Breast epithelium (tissue), 4 donors: ENCODE measurements around the gene TMEM201. TPM values are rescaled to one million over a fixed set of nuclear protein-coding genes. Genes with fewer than 3 reads are reported as not detected.
A peak's percentile ranks its signal among the peaks of the same experiment; 100 is the strongest.

Experiments used
- DNase-seq, 2 donors: peaks; one replicate each; pipeline ENCODE4 v3.0.0-alpha.2; 2019; ENCODE audit warnings: low spot score in 2 of 2
- H3K27ac ChIP-seq, 2 donors: fragments of 200-600 bp; sonication (generic) in 1 of 2; one replicate each; pipeline ENCODE4 v1.5.1; 2016 to 2019; ENCODE audit warnings: mild to moderate bottlenecking in 1 of 2
- H3K27me3 ChIP-seq, 2 donors: fragments of 200-600 bp; sonication (generic) in 1 of 2; one replicate each; pipeline versions ENCODE4 v1.5.1 to v1.6.0; 2017 to 2019; ENCODE audit warnings: control low read depth in 1 of 2, mild to moderate bottlenecking in 1 of 2
- H3K36me3 ChIP-seq: fragments of 200-600 bp; one replicate; pipeline ENCODE4 v1.5.1; 2019
- H3K4me1 ChIP-seq, 2 donors: fragments of 200-600 bp; sonication (generic); one replicate each; pipeline ENCODE4 v1.5.1; 2016 to 2019; ENCODE audit warnings: control low read depth in 1 of 2
- H3K4me3 ChIP-seq, 3 donors: fragments of 200-600 bp; sonication (generic); 1 replicate in 2 of 3; 2 replicates in 1 of 3; pipeline ENCODE4 v1.5.1; 2016 to 2019; ENCODE audit warnings: mild to moderate bottlenecking in 3 of 3, moderate library complexity in 2 of 3
- H3K9me3 ChIP-seq, 2 donors: fragments of 200-600 bp; sonication (generic) in 1 of 2; one replicate each; pipeline ENCODE4 v1.5.1; 2016 to 2019; ENCODE audit warnings: control low read depth in 1 of 2
- POLR2A ChIP-seq: fragments of 450-650 bp; IDR thresholded peaks from one replicate; pipeline ENCODE4 v1.6.1; 2016; ENCODE audit warnings: antibody characterized with exemption, mild to moderate bottlenecking, moderate library complexity
- POLR2AphosphoS5 ChIP-seq, 3 donors: sonication (generic); formaldehyde crosslinking; IDR thresholded peaks; one replicate each; pipeline ENCODE4 v1.6.1; 2017; ENCODE audit warnings: antibody characterized with exemption in 3 of 3
- intact Hi-C: fragments of 100-400 bp; cut with DNase I; formaldehyde crosslinking; loops from one replicate; pipeline ENCODE4 v1.15.1; 2023; ENCODE audit warnings: low total_unique reads
- total RNA-seq, 3 donors: library from RNA; depleted of rRNA; stranded (reverse); fragments of >200 nt; gene quantifications; one replicate each; pipeline ENCODE4 v1.1.0, GENCODE V29; 2016
- TF ChIP-seq, protein P1 (sequence below), 3 donors: fragments of 450-650 bp; IDR thresholded peaks; one replicate each; pipeline ENCODE4 v1.5.1; 2016 to 2017; ENCODE audit warnings: antibody characterized with exemption in 3 of 3, mild to moderate bottlenecking in 3 of 3, moderate library complexity in 3 of 3

Gene TMEM201
- total RNA-seq, 3 donors from 2014 or later, result 5.0 to 6.2 (median 5.0) TPM

DNA sequence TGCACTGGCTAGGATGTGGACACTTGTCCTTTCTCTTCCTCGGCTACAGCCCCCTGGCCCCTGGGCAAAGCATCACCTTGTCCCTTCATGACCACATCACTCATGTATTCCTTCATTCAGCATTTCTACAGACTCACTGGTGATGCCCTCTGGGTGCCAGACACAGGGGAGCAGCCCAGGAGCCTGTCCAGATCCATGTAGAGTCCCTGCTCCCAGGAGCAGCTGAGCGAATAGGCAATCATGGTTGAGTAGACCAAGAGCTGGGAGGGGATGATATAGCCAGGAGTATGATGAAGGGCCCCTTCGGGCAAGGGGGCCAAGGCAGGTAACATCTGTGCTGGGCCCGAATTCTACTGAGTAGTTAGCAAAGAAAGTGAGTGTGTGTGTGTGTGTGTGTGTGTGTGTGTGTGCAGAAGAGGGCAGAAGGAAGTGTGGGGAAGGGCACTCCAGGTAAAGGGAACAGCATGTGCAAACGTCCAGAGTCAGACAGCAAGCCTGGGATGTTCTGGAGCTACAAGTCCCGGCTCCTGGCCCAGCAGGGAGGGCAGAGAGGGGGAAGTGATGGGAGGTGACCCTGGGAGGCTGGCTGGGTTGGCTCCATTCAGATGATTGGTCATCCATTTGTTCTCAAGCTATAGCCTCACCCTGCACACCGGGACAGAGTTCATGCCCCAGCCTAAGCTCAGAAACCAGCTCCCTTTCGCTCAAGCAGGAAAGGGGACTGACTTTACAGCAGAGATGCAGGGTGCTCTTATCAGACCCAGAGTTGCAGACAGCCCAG is 41.8 kb downstream of the TMEM201 start:
- no peak overlapping the region for H3K27ac ChIP-seq
- TF ChIP-seq, protein P1, sequence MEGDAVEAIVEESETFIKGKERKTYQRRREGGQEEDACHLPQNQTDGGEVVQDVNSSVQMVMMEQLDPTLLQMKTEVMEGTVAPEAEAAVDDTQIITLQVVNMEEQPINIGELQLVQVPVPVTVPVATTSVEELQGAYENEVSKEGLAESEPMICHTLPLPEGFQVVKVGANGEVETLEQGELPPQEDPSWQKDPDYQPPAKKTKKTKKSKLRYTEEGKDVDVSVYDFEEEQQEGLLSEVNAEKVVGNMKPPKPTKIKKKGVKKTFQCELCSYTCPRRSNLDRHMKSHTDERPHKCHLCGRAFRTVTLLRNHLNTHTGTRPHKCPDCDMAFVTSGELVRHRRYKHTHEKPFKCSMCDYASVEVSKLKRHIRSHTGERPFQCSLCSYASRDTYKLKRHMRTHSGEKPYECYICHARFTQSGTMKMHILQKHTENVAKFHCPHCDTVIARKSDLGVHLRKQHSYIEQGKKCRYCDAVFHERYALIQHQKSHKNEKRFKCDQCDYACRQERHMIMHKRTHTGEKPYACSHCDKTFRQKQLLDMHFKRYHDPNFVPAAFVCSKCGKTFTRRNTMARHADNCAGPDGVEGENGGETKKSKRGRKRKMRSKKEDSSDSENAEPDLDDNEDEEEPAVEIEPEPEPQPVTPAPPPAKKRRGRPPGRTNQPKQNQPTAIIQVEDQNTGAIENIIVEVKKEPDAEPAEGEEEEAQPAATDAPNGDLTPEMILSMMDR (IDR thresholded peaks at IDR 0.05), result no peak
- TF ChIP-seq POLR2AphosphoS5 (IDR thresholded peaks at IDR 0.05), result no peak
- no peak for TF ChIP-seq POLR2A
- intact Hi-C loops, result no loop called here
- no peaks in the 10 kb centered on the region for H3K4me1 ChIP-seq
- H3K4me3 ChIP-seq, result peak overlapping the region in 2 of 3 donors; percentile 4 to 15
- DNase-seq, result no peak
- no peaks in the 10 kb centered on the region for H3K36me3 ChIP-seq
- H3K27me3 ChIP-seq, result peaks cover 0 to 9% of the 10 kb centered on the region in 2 donors
- no peaks in the 10 kb centered on the region for H3K9me3 ChIP-seq

DNA sequence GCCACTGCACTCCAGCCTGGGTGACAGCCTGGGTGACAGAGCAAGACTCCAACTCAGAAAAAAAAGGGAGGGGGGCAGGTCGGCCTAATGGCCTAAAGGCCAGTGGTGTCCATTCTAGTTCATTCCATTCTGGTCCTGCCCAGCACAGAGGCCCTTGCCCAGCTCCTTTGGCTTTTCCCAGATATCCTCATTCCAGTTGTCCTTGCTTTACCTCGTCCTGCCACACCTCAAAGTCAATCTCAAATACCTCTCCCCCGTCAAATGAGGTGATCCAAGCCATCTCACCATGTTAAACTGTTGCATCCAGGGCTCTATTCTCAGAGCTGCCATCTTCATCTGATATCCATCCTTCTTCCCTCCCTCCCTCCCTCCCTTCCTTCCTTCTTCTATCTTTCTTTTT is 42.9 kb downstream of the TMEM201 start:
- Histone ChIP-seq H3K27me3 (no peaks in the 10 kb centered on the region), H3K36me3 (no peaks in the 10 kb centered on the region), H3K4me3 (no peak overlapping the region), H3K4me1 (no peaks in the 10 kb centered on the region), H3K27ac (no peak overlapping the region), H3K9me3 (no peaks in the 10 kb centered on the region)
- no peak for DNase-seq
- intact Hi-C loops, result no loop called here
- TF ChIP-seq, protein P1 (IDR thresholded peaks at IDR 0.05), result no peak
- TF ChIP-seq POLR2AphosphoS5 (IDR thresholded peaks at IDR 0.05) (no peak), POLR2A (no peak)

DNA sequence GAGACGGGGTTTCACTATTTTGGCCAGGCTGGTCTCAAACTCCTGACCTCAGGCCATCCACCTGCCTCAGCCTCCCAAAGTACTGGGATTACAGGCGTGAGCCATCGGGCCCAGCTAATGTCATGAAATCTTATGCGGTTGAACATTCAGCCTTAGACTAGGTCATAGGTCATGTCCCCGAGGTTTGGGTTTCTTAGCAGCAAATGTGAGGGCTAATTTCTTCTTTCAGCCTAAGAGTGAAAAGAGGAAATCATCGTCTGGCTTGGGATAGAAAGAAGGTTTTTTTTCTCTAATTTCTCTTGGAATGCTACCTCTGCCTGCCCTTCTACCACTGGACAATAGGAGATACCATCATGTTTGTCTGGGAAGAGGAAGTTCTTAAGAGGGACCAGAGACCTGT is 44.8 kb downstream of the TMEM201 start:
- no peak for TF ChIP-seq POLR2A
- TF ChIP-seq, protein P1 (IDR thresholded peaks at IDR 0.05), result no peak
- no peak for TF ChIP-seq POLR2AphosphoS5 (IDR thresholded peaks at IDR 0.05)

DNA sequence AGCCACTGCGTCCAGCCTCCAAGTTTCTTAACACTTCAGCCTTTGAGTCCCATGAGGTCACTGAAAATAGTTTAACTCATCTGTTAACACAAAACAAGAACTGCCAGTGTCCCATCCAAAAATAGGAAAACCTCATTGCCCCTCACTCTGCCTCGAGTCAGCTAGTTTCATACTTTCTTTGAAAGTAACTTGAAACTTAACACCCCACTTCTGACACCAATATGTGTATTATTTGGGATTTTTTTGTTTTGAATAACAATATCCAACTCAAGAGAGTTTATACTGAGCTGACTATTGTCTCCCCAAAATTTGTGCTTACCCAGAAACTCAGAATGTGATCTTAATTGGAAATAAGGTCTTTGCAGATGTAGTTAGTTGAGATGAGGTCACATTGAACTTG is 45.9 kb downstream of the TMEM201 start:
- TF ChIP-seq POLR2A, result no peak
- TF ChIP-seq, protein P1 (IDR thresholded peaks at IDR 0.05), result no peak
- no peak for TF ChIP-seq POLR2AphosphoS5 (IDR thresholded peaks at IDR 0.05)
- H3K4me1 ChIP-seq, result no peaks in the 10 kb centered on the region
- H3K27me3 ChIP-seq, result no peaks in the 10 kb centered on the region
- no peak overlapping the region for H3K27ac ChIP-seq
- H3K36me3 ChIP-seq, result no peaks in the 10 kb centered on the region
- no peaks in the 10 kb centered on the region for H3K9me3 ChIP-seq
- no peak overlapping the region for H3K4me3 ChIP-seq
- no peak for DNase-seq
- intact Hi-C loops, result no loop called here

More for the DNA sequence above, 44.8 kb downstream of the TMEM201 start:
- Histone ChIP-seq H3K27ac (no peak overlapping the region), H3K36me3 (no peaks in the 10 kb centered on the region), H3K4me3 (no peak overlapping the region), H3K4me1 (no peaks in the 10 kb centered on the region), H3K9me3 (no peaks in the 10 kb centered on the region), H3K27me3 (no peaks in the 10 kb centered on the region)
- no peak for DNase-seq
- intact Hi-C loops, result no loop called here

DNA sequence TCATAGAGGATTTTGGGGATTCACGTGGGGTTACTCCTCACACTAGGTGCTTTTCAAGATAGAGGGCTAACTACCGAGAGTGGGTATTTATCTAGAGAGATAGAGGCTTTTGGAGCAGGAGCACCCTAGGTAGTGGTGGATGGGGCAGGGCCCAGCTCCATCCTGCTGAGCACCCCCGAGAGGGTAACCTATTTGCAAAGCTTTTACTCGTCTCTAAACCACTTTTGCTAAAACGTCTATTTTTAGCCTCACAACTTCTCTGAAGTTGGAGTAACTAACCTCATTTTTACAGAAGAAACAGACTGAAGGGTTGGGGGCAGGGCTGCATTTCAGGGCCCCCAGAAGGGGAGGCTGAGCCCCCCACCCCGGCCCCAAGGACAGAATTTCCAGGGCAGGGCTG is 50.5 kb downstream of the TMEM201 start:
- Histone ChIP-seq H3K36me3 (no peaks in the 10 kb centered on the region), H3K27ac (no peak overlapping the region), H3K9me3 (no peaks in the 10 kb centered on the region), H3K27me3 (no peaks in the 10 kb centered on the region), H3K4me3 (no peak overlapping the region), H3K4me1 (no peaks in the 10 kb centered on the region)
- intact Hi-C loops, result no loop called here
- TF ChIP-seq POLR2A, result no peak
- TF ChIP-seq, protein P1 (IDR thresholded peaks at IDR 0.05), result no peak
- TF ChIP-seq POLR2AphosphoS5 (IDR thresholded peaks at IDR 0.05), result no peak
- no peak for DNase-seq
